NT2/D1 (cell line): Measurements from ENCODE around the gene SLC6A5.

Experiments used
- SUZ12 ChIP-seq: IDR thresholded peaks from 2 replicates; pipeline ENCODE4 v1.6.1; 2011; ENCODE audit not compliant: insufficient read length, insufficient read depth; ENCODE audit errors: extremely low read depth
- ZNF274 ChIP-seq: IDR thresholded peaks from 2 replicates; pipeline ENCODE4 v1.6.1; 2011; ENCODE audit warnings: mild to moderate bottlenecking, low read depth, low read length

- TF ChIP-seq ZNF274 (no peak), SUZ12 (no peak)
Measured at GRCh38 chr11:20558741-20559140, 40.7 kb upstream of the SLC6A5 start.
